SK-N-SH (cell line): ENCODE measurements around the gene LFNG. TPM values are rescaled to one million over a fixed set of nuclear protein-coding genes. Genes with fewer than 3 reads are reported as not detected.

Experiments
- CTCF ChIA-PET: fragments of 300-600, 350-600 bp; formaldehyde crosslinking; extraction: SDS; loops from one replicate; lab custom pipeline; 2021; lab: Yijun Ruan, JAX
- POLR2A ChIA-PET: fragments of 350-600 bp; sonication (Branson Sonifier 250); formaldehyde crosslinking; extraction: SDS; loops from one replicate; lab custom pipeline; 2020; ENCODE audit warnings: antibody characterized with exemption, inconsistent platforms; lab: Yijun Ruan, JAX
- DNase-seq: peaks from one replicate; pipeline ENCODE4 v3.0.0; 2012
- H2AFZ ChIP-seq: fragments of 200-600 bp; sonication (generic); 2 replicates; pipeline ENCODE4 v1.8.1; 2016; ENCODE audit warnings: antibody characterized with exemption, mild to moderate bottlenecking, low read depth
- H3F3A ChIP-seq: fragments of 200-600 bp; sonication (generic); replicated peaks from 2 replicates; pipeline ENCODE3; 2016; ENCODE audit warnings: antibody characterized with exemption, mild to moderate bottlenecking; ENCODE audit not compliant: insufficient read depth
- H3K27ac ChIP-seq, 2 experiments: fragments of 200-500 bp in 1 of 2; fragments of 200-600 bp in 1 of 2; sonication (Bioruptor generic) in 1 of 2; sonication (generic), shearing (Covaris generic) in 1 of 2; 2 replicates each; pipeline versions ENCODE4 v1.5.1 to v1.6.1; 2014 to 2016; ENCODE audit warnings: low read depth in 2 of 2, inconsistent platforms in 1 of 2, low read length in 1 of 2, mild to moderate bottlenecking in 1 of 2, mixed read lengths in 1 of 2
- H3K27me3 ChIP-seq: fragments of 200-600 bp; sonication (generic), shearing (Covaris generic); 2 replicates; pipeline ENCODE4 v1.6.1; 2016; ENCODE audit warnings: mixed run types; ENCODE audit not compliant: insufficient read depth
- H3K36me3 ChIP-seq, 2 experiments: fragments of 200-500 bp in 1 of 2; fragments of 200-600 bp in 1 of 2; sonication (Bioruptor generic) in 1 of 2; sonication (generic) in 1 of 2; replicated peaks in 1 of 2; 2 replicates each; pipeline versions ENCODE3 to v1.5.1; 2014 to 2016; ENCODE audit warnings: low read length in 1 of 2, mild to moderate bottlenecking in 1 of 2; ENCODE audit not compliant: insufficient read depth in 2 of 2, control insufficient read depth in 1 of 2
- H3K4me1 ChIP-seq, 2 experiments: fragments of 200-500 bp in 1 of 2; fragments of 200-600 bp in 1 of 2; sonication (Bioruptor generic) in 1 of 2; sonication (generic), shearing (Covaris generic) in 1 of 2; 2 replicates each; pipeline versions ENCODE4 v1.5.1 to v1.6.1; 2014 to 2016; ENCODE audit warnings: low read depth in 1 of 2, low read length in 1 of 2, mixed run types in 1 of 2; ENCODE audit not compliant: insufficient read depth in 2 of 2, control insufficient read depth in 1 of 2
- H3K4me2 ChIP-seq: fragments of 200-600 bp; sonication (generic), shearing (Covaris generic); 2 replicates; pipeline ENCODE4 v1.6.1; 2017; ENCODE audit warnings: mixed run types
- H3K4me3 ChIP-seq, 2 experiments: fragments of 200-500 bp in 1 of 2; fragments of 200-600 bp in 1 of 2; sonication (Bioruptor generic) in 1 of 2; sonication (generic), shearing (Covaris generic) in 1 of 2; 2 replicates each; pipeline versions ENCODE4 v1.5.1 to v1.8.1; 2014 to 2016; ENCODE audit warnings: low read depth in 2 of 2, inconsistent platforms in 1 of 2, low read length in 1 of 2, mild to moderate bottlenecking in 1 of 2, mixed read lengths in 1 of 2, moderate library complexity in 1 of 2
- H3K79me2 ChIP-seq: fragments of 200-600 bp; sonication (generic); 2 replicates; pipeline ENCODE4 v1.8.1; 2017; ENCODE audit warnings: mild to moderate bottlenecking; ENCODE audit not compliant: insufficient read depth
- H3K9ac ChIP-seq: fragments of 200-600 bp; sonication (generic); 2 replicates; pipeline ENCODE4 v1.6.1; 2017; ENCODE audit warnings: mixed run types
- H3K9me2 ChIP-seq: fragments of 200-600 bp; sonication (generic); 2 replicates; pipeline ENCODE4 v1.6.1; 2017; ENCODE audit warnings: mixed run types
- H3K9me3 ChIP-seq: fragments of 200-600 bp; sonication (generic); 2 replicates; pipeline ENCODE4 v1.6.1; 2017; ENCODE audit warnings: mixed run types, mild to moderate bottlenecking, moderate library complexity
- H4K20me1 ChIP-seq: fragments of 200-600 bp; sonication (generic); 2 replicates; pipeline ENCODE4 v1.6.1; 2017; ENCODE audit warnings: mild to moderate bottlenecking, mixed run types; ENCODE audit not compliant: insufficient read depth
- ELF1 ChIP-seq: IDR thresholded peaks from 2 replicates; pipeline ENCODE4 v1.4.0; 2012
- EP300 ChIP-seq, 2 experiments: IDR thresholded peaks; 2 replicates each; pipeline versions ENCODE4 v1.4.0 to v1.6.1; 2012; ENCODE audit warnings: borderline replicate concordance in 1 of 2, low read depth in 1 of 2, low read length in 1 of 2
- EZH2phosphoT487 ChIP-seq: fragments of 200-600 bp; sonication (generic); IDR thresholded peaks from 2 replicates; pipeline ENCODE4 v1.6.1; 2017; ENCODE audit warnings: low read depth, mixed run types, mild to moderate bottlenecking, antibody characterized with exemption, moderate library complexity, borderline replicate concordance
- FOSL2 ChIP-seq: IDR thresholded peaks from 2 replicates; pipeline ENCODE4 v1.4.0; 2012; ENCODE audit warnings: low read depth, mild to moderate bottlenecking, moderate library complexity, borderline replicate concordance
- FOXJ3 ChIP-seq: sonication (generic); formaldehyde crosslinking; IDR thresholded peaks from 2 replicates; pipeline ENCODE4 v1.5.1; 2020; ENCODE audit warnings: mild to moderate bottlenecking, missing genetic modification reagents
- FOXM1 ChIP-seq: IDR thresholded peaks from 2 replicates; pipeline ENCODE4 v1.4.0; 2012; ENCODE audit warnings: low read depth, mild to moderate bottlenecking
- GABPA ChIP-seq: IDR thresholded peaks from 2 replicates; pipeline ENCODE4 v1.4.0; 2012; ENCODE audit warnings: low read depth, mild to moderate bottlenecking
- IRF3 ChIP-seq: fragments of 150-350 bp; IDR thresholded peaks from 2 replicates; pipeline ENCODE4 v1.6.1; 2016; ENCODE audit warnings: mild to moderate bottlenecking, low read depth, low read length
- MEF2A ChIP-seq: IDR thresholded peaks from 2 replicates; pipeline ENCODE4 v1.4.0; 2012; ENCODE audit warnings: low read depth, borderline replicate concordance
- MXI1 ChIP-seq: IDR thresholded peaks from 2 replicates; pipeline ENCODE4 v1.6.1; 2012; ENCODE audit warnings: mild to moderate bottlenecking, low read depth, low read length, improper control_type of control experiment
- NRF1 ChIP-seq: IDR thresholded peaks from 2 replicates; pipeline ENCODE4 v1.6.1; 2012; ENCODE audit warnings: low read depth, mild to moderate bottlenecking, low read length
- POLR2AphosphoS5 ChIP-seq: IDR thresholded peaks from 2 replicates; pipeline ENCODE4 v1.6.1; 2012; ENCODE audit warnings: low read depth, low read length
- RAD21 ChIP-seq: IDR thresholded peaks from 2 replicates; pipeline ENCODE4 v1.6.1; 2012; ENCODE audit warnings: mild to moderate bottlenecking, low read length
- SIN3A ChIP-seq: IDR thresholded peaks from 2 replicates; pipeline ENCODE4 v1.6.1; 2012; ENCODE audit warnings: low read depth, mild to moderate bottlenecking, low read length, moderate library complexity, borderline replicate concordance
- SMC3 ChIP-seq: IDR thresholded peaks from 2 replicates; pipeline ENCODE4 v1.6.1; 2012; ENCODE audit warnings: low read depth, low read length, improper control_type of control experiment
- TCF12 ChIP-seq: IDR thresholded peaks from 2 replicates; pipeline ENCODE4 v1.4.0; 2012
- WGBS: methylation state at CpG from one replicate; pipeline ENCODE4 v1.1.6; 2017; ENCODE audit warnings: low lambda C conversion rate; 5-methylcytosine and 5-hydroxymethylcytosine counted together
- polyA plus RNA-seq, 3 experiments: library from polyadenylated mRNA; depleted of rRNA; stranded (reverse); fragments of >200 nt; gene quantifications; 2 replicates each; pipeline ENCODE4 v1.2.3, GENCODE V29; 2012
- TF ChIP-seq, protein P1 (sequence below): IDR thresholded peaks from 2 replicates; pipeline ENCODE4 v1.4.0; 2012; ENCODE audit warnings: low read depth
- TF ChIP-seq, protein P2 (sequence below): IDR thresholded peaks from 2 replicates; pipeline ENCODE4; 2012
- TF ChIP-seq, protein P3 (sequence below): IDR thresholded peaks from 2 replicates; pipeline ENCODE4 v1.6.1; 2012; ENCODE audit warnings: mild to moderate bottlenecking, low read depth, low read length, moderate library complexity

LFNG gene
- polyA plus RNA-seq, 1 of the 3 experiments (the other 2 are of a cell fraction) = 9.4 TPM

DNA sequence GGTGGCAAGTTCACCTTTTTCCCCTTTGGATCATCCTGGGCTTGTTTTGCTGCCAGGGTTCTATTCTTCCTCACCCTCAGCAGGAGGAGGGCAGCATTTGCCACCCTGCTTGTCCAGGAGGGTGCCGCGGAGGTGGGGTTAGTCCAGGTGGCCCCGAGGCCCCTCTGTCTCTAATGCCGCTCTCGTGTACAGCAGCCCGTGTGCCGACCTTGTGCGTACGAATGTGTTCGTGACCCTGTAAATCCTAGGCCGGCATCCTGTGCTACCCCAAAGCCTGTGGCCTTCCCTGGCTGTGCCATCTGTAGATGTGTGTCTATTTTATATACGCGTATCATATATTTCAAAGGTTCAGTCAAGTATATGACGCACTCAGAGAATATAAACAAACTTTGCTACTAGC is 49.8 kb downstream of the LFNG start:
- H3K4me1 ChIP-seq = no peaks in the 10 kb centered on the region
- no peaks in the 10 kb centered on the region for H3F3A ChIP-seq
- no peaks in the 10 kb centered on the region for H3K27me3 ChIP-seq
- TF ChIP-seq TCF12 (no peak), FOXJ3 (CRISPR knock-in tag) (no peak), FOSL2 (no peak), ELF1 (no peak), MXI1 (no peak), MEF2A (no peak), POLR2AphosphoS5 (no peak), FOXM1 (no peak), NRF1 (no peak), GABPA (no peak), SIN3A (no peak), EZH2phosphoT487 (no peak), IRF3 (no peak), RAD21 (no peak)
- TF ChIP-seq, protein P1, sequence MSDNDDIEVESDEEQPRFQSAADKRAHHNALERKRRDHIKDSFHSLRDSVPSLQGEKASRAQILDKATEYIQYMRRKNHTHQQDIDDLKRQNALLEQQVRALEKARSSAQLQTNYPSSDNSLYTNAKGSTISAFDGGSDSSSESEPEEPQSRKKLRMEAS = no peak
- TF ChIP-seq, protein P2, sequence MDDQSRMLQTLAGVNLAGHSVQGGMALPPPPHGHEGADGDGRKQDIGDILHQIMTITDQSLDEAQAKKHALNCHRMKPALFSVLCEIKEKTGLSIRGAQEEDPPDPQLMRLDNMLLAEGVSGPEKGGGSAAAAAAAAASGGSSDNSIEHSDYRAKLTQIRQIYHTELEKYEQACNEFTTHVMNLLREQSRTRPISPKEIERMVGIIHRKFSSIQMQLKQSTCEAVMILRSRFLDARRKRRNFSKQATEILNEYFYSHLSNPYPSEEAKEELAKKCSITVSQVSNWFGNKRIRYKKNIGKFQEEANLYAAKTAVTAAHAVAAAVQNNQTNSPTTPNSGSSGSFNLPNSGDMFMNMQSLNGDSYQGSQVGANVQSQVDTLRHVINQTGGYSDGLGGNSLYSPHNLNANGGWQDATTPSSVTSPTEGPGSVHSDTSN = no peak
- TF ChIP-seq, all 33 proteins: peak for 0
- H3K9me2 ChIP-seq = no peaks in the 10 kb centered on the region
- H2AFZ ChIP-seq = no peak overlapping the region
- ChIA-PET CTCF (interaction anchor here (1.1 to 3.1 kb wide), 3 partner anchors 44 to 118 kb away, joined by 3 to 14 read pairs (median 4); no protein-coding TSS in a partner anchor), POLR2A (interaction anchor here (0.5 kb wide), 1 partner anchor 52 kb away, joined by 3 read pairs; no protein-coding TSS in a partner anchor)
- no peak overlapping the region for H3K27ac ChIP-seq
- H3K36me3 ChIP-seq = peaks cover 6 to 18% of the 10 kb centered on the region in 2 experiments
- no peak for DNase-seq
- no peaks in the 10 kb centered on the region for H4K20me1 ChIP-seq
- H3K4me2 ChIP-seq = no peak overlapping the region
- H3K9me3 ChIP-seq = no peaks in the 10 kb centered on the region
- H3K79me2 ChIP-seq = peaks cover 10% of the 10 kb centered on the region; the same call in 1 of the 2 replicates
- H3K9ac ChIP-seq = no peak overlapping the region
- no peak overlapping the region for H3K4me3 ChIP-seq
- WGBS = 97% methylated on average over 14 of the region's 14 CpGs

- CTCF ChIA-PET = no interaction called here
- Histone ChIP-seq H3K9ac (no peak overlapping the region), H3K27me3 (no peaks in the 10 kb centered on the region), H2AFZ (no peak overlapping the region), H3K9me3 (no peaks in the 10 kb centered on the region), H3K4me2 (no peak overlapping the region), H4K20me1 (no peaks in the 10 kb centered on the region), H3F3A (no peaks in the 10 kb centered on the region), H3K4me1 (no peaks in the 10 kb centered on the region), H3K36me3 (peaks cover 6 to 24% of the 10 kb centered on the region in 2 experiments), H3K79me2 (0 out of 2 replicates have a peak, but pooled peaks cover 7% of the 10 kb centered on the region), H3K27ac (no peak overlapping the region), H3K4me3 (no peak overlapping the region), H3K9me2 (no peaks in the 10 kb centered on the region)
- POLR2A ChIA-PET = no interaction called here
- no peak for DNase-seq
- WGBS = 93% methylated on average over 16 of the region's 16 CpGs
- TF ChIP-seq MXI1 (no peak), IRF3 (no peak), FOXJ3 (CRISPR knock-in tag) (no peak), SMC3 (no peak), NRF1 (no peak), EP300 (IDR thresholded peaks at IDR 0.05; ENCODE audit: borderline replicate concordance in 1 of 2, low read depth in 1 of 2, low read length in 1 of 2) (no peak), FOSL2 (no peak)
- TF ChIP-seq, protein P2 = no peak
- TF ChIP-seq, protein P3, sequence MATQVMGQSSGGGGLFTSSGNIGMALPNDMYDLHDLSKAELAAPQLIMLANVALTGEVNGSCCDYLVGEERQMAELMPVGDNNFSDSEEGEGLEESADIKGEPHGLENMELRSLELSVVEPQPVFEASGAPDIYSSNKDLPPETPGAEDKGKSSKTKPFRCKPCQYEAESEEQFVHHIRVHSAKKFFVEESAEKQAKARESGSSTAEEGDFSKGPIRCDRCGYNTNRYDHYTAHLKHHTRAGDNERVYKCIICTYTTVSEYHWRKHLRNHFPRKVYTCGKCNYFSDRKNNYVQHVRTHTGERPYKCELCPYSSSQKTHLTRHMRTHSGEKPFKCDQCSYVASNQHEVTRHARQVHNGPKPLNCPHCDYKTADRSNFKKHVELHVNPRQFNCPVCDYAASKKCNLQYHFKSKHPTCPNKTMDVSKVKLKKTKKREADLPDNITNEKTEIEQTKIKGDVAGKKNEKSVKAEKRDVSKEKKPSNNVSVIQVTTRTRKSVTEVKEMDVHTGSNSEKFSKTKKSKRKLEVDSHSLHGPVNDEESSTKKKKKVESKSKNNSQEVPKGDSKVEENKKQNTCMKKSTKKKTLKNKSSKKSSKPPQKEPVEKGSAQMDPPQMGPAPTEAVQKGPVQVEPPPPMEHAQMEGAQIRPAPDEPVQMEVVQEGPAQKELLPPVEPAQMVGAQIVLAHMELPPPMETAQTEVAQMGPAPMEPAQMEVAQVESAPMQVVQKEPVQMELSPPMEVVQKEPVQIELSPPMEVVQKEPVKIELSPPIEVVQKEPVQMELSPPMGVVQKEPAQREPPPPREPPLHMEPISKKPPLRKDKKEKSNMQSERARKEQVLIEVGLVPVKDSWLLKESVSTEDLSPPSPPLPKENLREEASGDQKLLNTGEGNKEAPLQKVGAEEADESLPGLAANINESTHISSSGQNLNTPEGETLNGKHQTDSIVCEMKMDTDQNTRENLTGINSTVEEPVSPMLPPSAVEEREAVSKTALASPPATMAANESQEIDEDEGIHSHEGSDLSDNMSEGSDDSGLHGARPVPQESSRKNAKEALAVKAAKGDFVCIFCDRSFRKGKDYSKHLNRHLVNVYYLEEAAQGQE = no peak
Measured at GRCh38 chr7:2570021-2570420, 50.4 kb downstream of the LFNG start.
